Measurements from ENCODE around the gene FMNL3. TPM values are rescaled to one million over a fixed set of nuclear protein-coding genes. Genes with fewer than 3 reads are reported as not detected.

Gene FMNL3
- total RNA-seq, 1 donor from 2014 or later = 36.2 TPM

- Mint-ChIP-seq H3K4me3 (ENCODE audit: low read depth) (no peak overlapping the region), H3K36me3 (ENCODE audit: low read depth) (peaks cover 34% of the 10 kb centered on the region), H3K4me1 (ENCODE audit: low read depth) (peaks cover 76% of the 10 kb centered on the region), H3K27me3 (ENCODE audit: low read depth) (no peaks in the 10 kb centered on the region), H3K27ac (peak overlapping the region; percentile 45), H3K9me3 (no peaks in the 10 kb centered on the region)
- DNase-seq (ENCODE audit: low spot score) = no peak
- intact Hi-C loops (cut with micrococcal nuclease) = no loop called here
These were observed 39.7 kb downstream of the FMNL3 start for GRCh38 chr12:49667325-49668090.

- intact Hi-C loops (cut with micrococcal nuclease) = no loop called here
- Mint-ChIP-seq H3K36me3 (ENCODE audit: low read depth) (peaks cover 48% of the 10 kb centered on the region), H3K27me3 (ENCODE audit: low read depth) (no peaks in the 10 kb centered on the region), H3K27ac (no peak overlapping the region), H3K4me1 (ENCODE audit: low read depth) (peaks cover 76% of the 10 kb centered on the region), H3K4me3 (ENCODE audit: low read depth) (no peak overlapping the region), H3K9me3 (no peaks in the 10 kb centered on the region)
- DNase-seq (ENCODE audit: low spot score) = no peak
These were observed 41.0 kb downstream of the FMNL3 start for GRCh38 chr12:49666176-49666575.

- Mint-ChIP-seq H3K27me3 (ENCODE audit: low read depth) (no peaks in the 10 kb centered on the region), H3K4me1 (ENCODE audit: low read depth) (peaks cover 72% of the 10 kb centered on the region), H3K36me3 (ENCODE audit: low read depth) (peaks cover 55% of the 10 kb centered on the region), H3K4me3 (ENCODE audit: low read depth) (no peak overlapping the region), H3K27ac (no peak overlapping the region), H3K9me3 (no peaks in the 10 kb centered on the region)
- intact Hi-C loops (cut with micrococcal nuclease) = no loop called here
- DNase-seq (ENCODE audit: low spot score) = no peak
These were observed 41.8 kb downstream of the FMNL3 start for GRCh38 chr12:49665384-49665783.

GRCh38 chr12:49664591-49665239 is 42.5 kb downstream of the FMNL3 start:
- DNase-seq (ENCODE audit: low spot score) = no peak
- H3K27ac Mint-ChIP-seq = peak overlapping the region; percentile 54
- peaks cover 61% of the 10 kb centered on the region for H3K36me3 Mint-ChIP-seq (ENCODE audit: low read depth)
- intact Hi-C loops (cut with micrococcal nuclease) = no loop called here
- peaks cover 66% of the 10 kb centered on the region for H3K4me1 Mint-ChIP-seq (ENCODE audit: low read depth)
- H3K27me3 Mint-ChIP-seq (ENCODE audit: low read depth) = no peaks in the 10 kb centered on the region
- H3K4me3 Mint-ChIP-seq (ENCODE audit: low read depth) = no peak overlapping the region
- H3K9me3 Mint-ChIP-seq = no peaks in the 10 kb centered on the region

GRCh38 chr12:49664167-49664566 is 43.0 kb downstream of the FMNL3 start:
- Mint-ChIP-seq H3K4me3 (ENCODE audit: low read depth) (no peak overlapping the region), H3K27me3 (ENCODE audit: low read depth) (no peaks in the 10 kb centered on the region)

GRCh38 chr12:49662998-49663843 is 44.0 kb downstream of the FMNL3 start:
- H3K27ac Mint-ChIP-seq = peak overlapping the region; percentile 91
- no peaks in the 10 kb centered on the region for H3K9me3 Mint-ChIP-seq
- peaks cover 59% of the 10 kb centered on the region for H3K4me1 Mint-ChIP-seq (ENCODE audit: low read depth)
- DNase-seq (ENCODE audit: low spot score) = peak; percentile 65
- peaks cover 68% of the 10 kb centered on the region for H3K36me3 Mint-ChIP-seq (ENCODE audit: low read depth)
- peak overlapping the region; percentile 66 for H3K4me3 Mint-ChIP-seq (ENCODE audit: low read depth)
- intact Hi-C loops (cut with micrococcal nuclease) = loop anchor here (1.0 kb wide), 3 partner anchors 8 to 40 kb away; no protein-coding TSS in a partner anchor
- H3K27me3 Mint-ChIP-seq (ENCODE audit: low read depth) = no peaks in the 10 kb centered on the region

More at GRCh38 chr12:49664167-49664566, 43.0 kb downstream of the FMNL3 start:
- H3K27ac Mint-ChIP-seq = peak overlapping the region; percentile 43
- peaks cover 64% of the 10 kb centered on the region for H3K4me1 Mint-ChIP-seq (ENCODE audit: low read depth)
- no peaks in the 10 kb centered on the region for H3K9me3 Mint-ChIP-seq
- peaks cover 64% of the 10 kb centered on the region for H3K36me3 Mint-ChIP-seq (ENCODE audit: low read depth)
- intact Hi-C loops (cut with micrococcal nuclease) = no loop called here
- no peak for DNase-seq (ENCODE audit: low spot score)

GRCh38 chr12:49661746-49662145 is 45.5 kb downstream of the FMNL3 start:
- no peak for DNase-seq (ENCODE audit: low spot score)
- Mint-ChIP-seq H3K4me3 (ENCODE audit: low read depth) (no peak overlapping the region), H3K27me3 (ENCODE audit: low read depth) (no peaks in the 10 kb centered on the region), H3K36me3 (ENCODE audit: low read depth) (peaks cover 69% of the 10 kb centered on the region), H3K27ac (peak overlapping the region; percentile 44), H3K4me1 (ENCODE audit: low read depth) (peaks cover 49% of the 10 kb centered on the region), H3K9me3 (no peaks in the 10 kb centered on the region)
- intact Hi-C loops (cut with micrococcal nuclease) = no loop called here

- Mint-ChIP-seq H3K4me1 (ENCODE audit: low read depth) (peaks cover 54% of the 10 kb centered on the region), H3K36me3 (ENCODE audit: low read depth) (peaks cover 74% of the 10 kb centered on the region), H3K4me3 (ENCODE audit: low read depth) (no peak overlapping the region), H3K9me3 (no peaks in the 10 kb centered on the region), H3K27me3 (ENCODE audit: low read depth) (no peaks in the 10 kb centered on the region), H3K27ac (peak overlapping the region; percentile 44)
- DNase-seq (ENCODE audit: low spot score) = no peak
- intact Hi-C loops (cut with micrococcal nuclease) = no loop called here
These were observed 46.0 kb downstream of the FMNL3 start for GRCh38 chr12:49661191-49661590.

GRCh38 chr12:49659753-49660152 is 47.5 kb downstream of the FMNL3 start:
- H3K4me3 Mint-ChIP-seq (ENCODE audit: low read depth) = no peak overlapping the region
- H3K4me1 Mint-ChIP-seq (ENCODE audit: low read depth) = peaks cover 46% of the 10 kb centered on the region
- no peaks in the 10 kb centered on the region for H3K27me3 Mint-ChIP-seq (ENCODE audit: low read depth)
- no peaks in the 10 kb centered on the region for H3K9me3 Mint-ChIP-seq
- DNase-seq (ENCODE audit: low spot score) = no peak
- intact Hi-C loops (cut with micrococcal nuclease) = no loop called here
- H3K27ac Mint-ChIP-seq = no peak overlapping the region
- peaks cover 80% of the 10 kb centered on the region for H3K36me3 Mint-ChIP-seq (ENCODE audit: low read depth)

GRCh38 chr12:49658276-49658675 is 48.9 kb downstream of the FMNL3 start:
- Mint-ChIP-seq H3K4me1 (ENCODE audit: low read depth) (peaks cover 33% of the 10 kb centered on the region), H3K27ac (peak overlapping the region; percentile 20), H3K4me3 (ENCODE audit: low read depth) (no peak overlapping the region), H3K36me3 (ENCODE audit: low read depth) (peaks cover 85% of the 10 kb centered on the region), H3K9me3 (no peaks in the 10 kb centered on the region), H3K27me3 (ENCODE audit: low read depth) (no peaks in the 10 kb centered on the region)
- intact Hi-C loops (cut with micrococcal nuclease) = no loop called here
- DNase-seq (ENCODE audit: low spot score) = no peak

- Mint-ChIP-seq H3K36me3 (ENCODE audit: low read depth) (peaks cover 64% of the 10 kb centered on the region), H3K9me3 (no peaks in the 10 kb centered on the region), H3K4me1 (ENCODE audit: low read depth) (peaks cover 10% of the 10 kb centered on the region), H3K27me3 (ENCODE audit: low read depth) (no peaks in the 10 kb centered on the region), H3K4me3 (ENCODE audit: low read depth) (no peak overlapping the region), H3K27ac (peak overlapping the region; percentile 19)
- no peak for DNase-seq (ENCODE audit: low spot score)
- intact Hi-C loops (cut with micrococcal nuclease) = no loop called here
These were observed 51.5 kb downstream of the FMNL3 start for GRCh38 chr12:49655595-49656236.

- Mint-ChIP-seq H3K4me1 (ENCODE audit: low read depth) (peaks cover 9% of the 10 kb centered on the region), H3K36me3 (ENCODE audit: low read depth) (peaks cover 62% of the 10 kb centered on the region), H3K27ac (no peak overlapping the region), H3K27me3 (ENCODE audit: low read depth) (no peaks in the 10 kb centered on the region), H3K9me3 (no peaks in the 10 kb centered on the region), H3K4me3 (ENCODE audit: low read depth) (no peak overlapping the region)
- intact Hi-C loops (cut with micrococcal nuclease) = no loop called here
- DNase-seq (ENCODE audit: low spot score) = no peak
These were observed 52.5 kb downstream of the FMNL3 start for GRCh38 chr12:49654715-49655114.

All from activated T-helper 2 cell treated with anti-CD3 and anti-CD28 coated beads, Interferon-gamma antibody, Interleukin-2, Interleukin-4, amounts not matched to agents 10 μg/mL and 5 μg/mL and 100 μg/mL, durations not matched to agents 14 hours and 24 hours and 36 hours (primary cell).